Astrocyte (in vitro differentiated cells and primary cell): Measurements from ENCODE around the gene GK.

Source experiments
- EZH2 ChIP-seq: IDR thresholded peaks from 2 replicates; pipeline ENCODE4 v1.6.1; 2012; ENCODE audit warnings: mild to moderate bottlenecking, low read length, inconsistent platforms; ENCODE audit not compliant: insufficient read depth
- TF ChIP-seq, protein P1 (sequence below): IDR thresholded peaks from 2 replicates; pipeline ENCODE4 v1.5.1; 2011; ENCODE audit warnings: low read depth, mild to moderate bottlenecking, inconsistent platforms, low read length, moderate library complexity; ENCODE audit not compliant: insufficient read depth

DNA sequence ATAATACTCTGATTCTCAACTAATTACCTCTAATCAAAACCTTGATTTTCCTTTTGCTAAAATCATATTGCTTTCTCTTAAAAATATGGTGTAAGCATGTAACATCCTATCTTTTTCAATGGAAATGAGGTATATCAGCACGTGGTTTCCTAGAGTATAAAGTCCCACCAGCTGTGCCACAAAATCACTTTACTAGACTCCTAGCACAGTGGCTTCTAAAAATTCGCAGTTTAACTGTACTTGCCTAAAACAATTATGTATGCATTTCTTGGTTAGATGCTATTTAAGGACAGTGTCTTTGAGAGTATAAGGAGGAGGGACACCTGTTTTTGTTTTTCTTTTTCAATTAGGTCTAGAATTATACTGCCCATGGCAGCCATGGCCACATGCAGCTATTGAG, 62.8 kb downstream of the GK start:
- TF ChIP-seq, protein P1, sequence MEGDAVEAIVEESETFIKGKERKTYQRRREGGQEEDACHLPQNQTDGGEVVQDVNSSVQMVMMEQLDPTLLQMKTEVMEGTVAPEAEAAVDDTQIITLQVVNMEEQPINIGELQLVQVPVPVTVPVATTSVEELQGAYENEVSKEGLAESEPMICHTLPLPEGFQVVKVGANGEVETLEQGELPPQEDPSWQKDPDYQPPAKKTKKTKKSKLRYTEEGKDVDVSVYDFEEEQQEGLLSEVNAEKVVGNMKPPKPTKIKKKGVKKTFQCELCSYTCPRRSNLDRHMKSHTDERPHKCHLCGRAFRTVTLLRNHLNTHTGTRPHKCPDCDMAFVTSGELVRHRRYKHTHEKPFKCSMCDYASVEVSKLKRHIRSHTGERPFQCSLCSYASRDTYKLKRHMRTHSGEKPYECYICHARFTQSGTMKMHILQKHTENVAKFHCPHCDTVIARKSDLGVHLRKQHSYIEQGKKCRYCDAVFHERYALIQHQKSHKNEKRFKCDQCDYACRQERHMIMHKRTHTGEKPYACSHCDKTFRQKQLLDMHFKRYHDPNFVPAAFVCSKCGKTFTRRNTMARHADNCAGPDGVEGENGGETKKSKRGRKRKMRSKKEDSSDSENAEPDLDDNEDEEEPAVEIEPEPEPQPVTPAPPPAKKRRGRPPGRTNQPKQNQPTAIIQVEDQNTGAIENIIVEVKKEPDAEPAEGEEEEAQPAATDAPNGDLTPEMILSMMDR = no peak
- no peak for TF ChIP-seq EZH2
